ENCODE results near the gene CBR4.
A peak's percentile ranks its signal among the peaks of the same experiment; 100 is the strongest.

The CBR4 gene

GRCh38 chr4:169009286-169010124, 550 bp downstream of the CBR4 start:
- H3K9me3 ChIP-seq: no peaks in the 10 kb centered on the region
- peaks cover 13% of the 10 kb centered on the region for H3K36me3 ChIP-seq
- TF ChIP-seq CTCF (IDR thresholded peaks at IDR 0.05): no peak
- H3K27me3 ChIP-seq: no peaks in the 10 kb centered on the region
- peaks cover 18 to 26% of the 10 kb centered on the region in 2 experiments for H3K4me1 ChIP-seq (ENCODE audit: control insufficient read depth in 1 of 2, insufficient read depth in 1 of 2, low read depth in 1 of 2, low read length in 1 of 2)
- peak overlapping the region; percentile 71 to 82 for H3K4me3 ChIP-seq (ENCODE audit: low read depth in 1 of 2, low read length in 1 of 2)
- peak overlapping the region; percentile 92 for H3K27ac ChIP-seq

GRCh38 chr4:169005453-169006099, 4.5 kb downstream of the CBR4 start:
- H3K4me3 ChIP-seq (ENCODE audit: low read depth in 1 of 2, low read length in 1 of 2): no peak overlapping the region
- peaks cover 42% of the 10 kb centered on the region for H3K36me3 ChIP-seq
- no peak for TF ChIP-seq CTCF (IDR thresholded peaks at IDR 0.05)
- no peak overlapping the region for H3K27ac ChIP-seq
- H3K4me1 ChIP-seq (ENCODE audit: control insufficient read depth in 1 of 2, insufficient read depth in 1 of 2, low read depth in 1 of 2, low read length in 1 of 2): peaks cover 13 to 22% of the 10 kb centered on the region in 2 experiments
- no peaks in the 10 kb centered on the region for H3K9me3 ChIP-seq
- no peaks in the 10 kb centered on the region for H3K27me3 ChIP-seq

- TF ChIP-seq CTCF (IDR thresholded peaks at IDR 0.05): no peak
- no peaks in the 10 kb centered on the region for H3K9me3 ChIP-seq
- H3K27ac ChIP-seq: no peak overlapping the region
- peaks cover 58% of the 10 kb centered on the region for H3K36me3 ChIP-seq
- no peak overlapping the region for H3K4me3 ChIP-seq (ENCODE audit: low read depth in 1 of 2, low read length in 1 of 2)
- H3K4me1 ChIP-seq (ENCODE audit: control insufficient read depth in 1 of 2, insufficient read depth in 1 of 2, low read depth in 1 of 2, low read length in 1 of 2): no peaks in the 10 kb centered on the region
- H3K27me3 ChIP-seq: no peaks in the 10 kb centered on the region
These were observed 9.7 kb downstream of the CBR4 start for GRCh38 chr4:169000315-169000714.

- no peak for TF ChIP-seq CTCF (IDR thresholded peaks at IDR 0.05)
- H3K4me3 ChIP-seq (ENCODE audit: low read depth in 1 of 2, low read length in 1 of 2): no peak overlapping the region
- no peaks in the 10 kb centered on the region for H3K27me3 ChIP-seq
- no peak overlapping the region for H3K27ac ChIP-seq
- H3K36me3 ChIP-seq: peaks cover 57% of the 10 kb centered on the region
- no peaks in the 10 kb centered on the region for H3K4me1 ChIP-seq (ENCODE audit: control insufficient read depth in 1 of 2, insufficient read depth in 1 of 2, low read depth in 1 of 2, low read length in 1 of 2)
- no peaks in the 10 kb centered on the region for H3K9me3 ChIP-seq
These were observed 10.2 kb downstream of the CBR4 start for GRCh38 chr4:168999809-169000208.

GRCh38 chr4:168998596-168998995, 11.5 kb downstream of the CBR4 start:
- no peaks in the 10 kb centered on the region for H3K4me1 ChIP-seq (ENCODE audit: control insufficient read depth in 1 of 2, insufficient read depth in 1 of 2, low read depth in 1 of 2, low read length in 1 of 2)
- TF ChIP-seq CTCF (IDR thresholded peaks at IDR 0.05): no peak
- H3K27ac ChIP-seq: no peak overlapping the region
- no peaks in the 10 kb centered on the region for H3K27me3 ChIP-seq
- H3K9me3 ChIP-seq: no peaks in the 10 kb centered on the region
- H3K36me3 ChIP-seq: peaks cover 47% of the 10 kb centered on the region
- H3K4me3 ChIP-seq (ENCODE audit: low read depth in 1 of 2, low read length in 1 of 2): no peak overlapping the region
